DMS114 treated with DMSO at 0.1 percent for 48 hours (cell line): ENCODE results near the gene SBF2.

Experiments used
- DNase-seq: peaks from one replicate; lab custom pipeline; 2025; ENCODE audit not compliant: unreplicated experiment; lab: John Stamatoyannopoulos, UW

The SBF2 gene

DNA sequence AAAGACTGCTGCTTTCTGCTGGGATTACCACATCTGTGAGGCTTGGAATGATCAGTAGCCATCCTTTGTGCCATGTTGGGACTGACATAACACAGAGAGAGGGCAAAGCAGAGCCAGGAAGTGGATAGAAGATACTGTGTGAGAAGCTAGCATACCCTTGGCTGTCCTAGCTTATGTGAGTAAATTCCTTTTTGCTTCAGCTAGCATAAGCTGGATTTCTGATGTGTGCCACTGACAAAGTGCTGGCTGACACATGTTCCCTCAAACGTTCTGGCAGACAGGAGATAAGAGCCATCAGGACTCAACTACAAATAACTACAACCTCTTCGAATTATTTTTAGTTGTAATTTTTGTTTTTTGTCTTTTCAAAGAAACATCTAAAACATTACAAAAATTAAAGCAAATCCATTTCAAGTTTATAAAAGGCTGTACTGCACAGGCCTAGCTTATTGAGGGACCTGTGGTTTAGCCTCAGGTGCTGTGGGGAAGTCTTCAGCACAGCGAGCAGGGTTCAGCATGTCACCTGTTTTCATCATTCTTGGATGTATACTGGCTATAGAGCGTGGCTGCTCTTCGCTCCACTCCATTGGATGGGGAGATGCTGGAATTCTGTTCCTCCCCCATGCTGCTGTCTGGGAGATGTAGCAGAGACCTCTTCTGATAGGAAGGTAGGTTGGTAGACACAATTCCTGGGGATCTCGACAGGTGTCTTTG, 509.3 kb downstream of the SBF2 start:
- DNase-seq = no peak

- no peak for DNase-seq
Measured at GRCh38 chr11:9783986-9784385, 510.0 kb downstream of the SBF2 start.

DNA sequence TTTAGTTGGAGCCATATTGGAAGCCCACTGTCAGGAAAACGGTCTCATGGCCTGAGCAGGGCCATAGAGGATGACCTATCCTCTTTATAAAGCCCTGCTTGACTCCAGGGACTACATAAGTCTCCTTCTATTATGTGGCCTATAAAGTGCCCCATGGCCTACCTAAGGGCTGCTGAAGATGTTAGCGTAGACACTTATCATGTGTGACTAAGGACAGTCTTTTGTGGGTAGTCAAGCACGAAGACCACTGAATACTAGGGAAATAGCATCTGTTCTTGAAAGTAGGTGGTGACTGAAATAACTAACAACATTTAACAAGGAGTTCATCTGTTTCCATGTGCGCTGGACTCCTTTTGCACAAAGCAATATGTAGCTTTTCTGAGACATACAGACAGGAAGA, 513.1 kb downstream of the SBF2 start:
- no peak for DNase-seq

DNA sequence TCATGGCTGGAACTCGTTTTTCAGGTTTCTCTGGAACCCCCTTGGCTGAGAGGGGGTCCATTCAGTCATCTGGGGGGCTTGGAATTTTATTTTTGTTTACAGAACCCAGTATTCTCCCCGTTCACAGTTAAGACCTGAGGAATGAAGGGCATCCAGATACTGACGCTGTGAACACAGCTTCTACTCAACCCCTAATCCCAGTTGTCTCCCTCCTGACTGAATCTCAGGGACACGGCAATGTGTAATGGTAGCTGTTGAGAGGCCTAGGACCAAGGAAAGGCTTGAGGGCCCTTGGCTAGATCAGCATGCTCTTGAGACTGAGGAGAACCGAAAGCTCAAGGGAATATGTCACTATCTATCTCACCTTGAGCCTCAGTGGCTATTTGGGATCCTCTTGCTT, 516.5 kb downstream of the SBF2 start:
- no peak for DNase-seq

DNA sequence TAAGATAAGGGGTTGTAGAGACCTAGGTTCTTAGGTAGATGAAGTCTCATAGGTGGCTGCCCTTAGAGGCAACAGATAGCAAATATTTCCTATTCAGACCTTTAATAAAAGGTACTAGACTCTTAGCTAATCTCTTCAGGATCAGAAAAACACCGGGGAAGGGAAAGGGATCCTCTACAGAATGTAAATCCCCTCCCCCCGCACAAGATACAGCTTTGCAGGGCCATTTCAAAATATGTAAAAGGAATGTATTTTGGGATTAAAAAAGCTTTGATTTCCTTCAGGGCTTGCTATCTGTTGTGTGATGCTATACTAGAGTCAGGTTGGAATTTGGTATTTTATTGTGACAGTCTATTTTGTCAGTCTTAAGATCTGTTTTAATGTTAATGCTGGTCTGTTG, 517.0 kb downstream of the SBF2 start:
- DNase-seq = no peak

GRCh38 chr11:9776203-9776602, 517.8 kb downstream of the SBF2 start:
- DNase-seq = no peak

DNA sequence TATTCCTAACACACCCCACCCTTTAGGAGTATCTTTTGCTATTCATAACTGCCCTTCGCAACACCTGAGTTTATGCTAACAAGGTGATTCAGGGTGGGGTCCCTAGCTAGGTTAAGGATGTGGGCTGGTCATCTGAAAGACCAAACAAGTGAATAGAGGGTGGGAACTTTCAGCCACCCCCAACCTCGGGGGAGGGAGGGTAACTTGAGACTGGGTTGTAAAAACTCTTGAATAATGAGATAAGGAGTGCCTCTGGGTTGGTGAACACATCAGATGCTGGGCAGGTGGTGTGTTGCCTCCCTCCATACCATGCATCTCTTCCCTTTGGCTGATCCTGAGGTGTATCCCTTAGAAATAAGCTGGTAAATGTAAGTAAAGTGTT, 518.6 kb downstream of the SBF2 start:
- no peak for DNase-seq

- DNase-seq = no peak
Measured at GRCh38 chr11:9774591-9775397, 519.2 kb downstream of the SBF2 start.

DNA sequence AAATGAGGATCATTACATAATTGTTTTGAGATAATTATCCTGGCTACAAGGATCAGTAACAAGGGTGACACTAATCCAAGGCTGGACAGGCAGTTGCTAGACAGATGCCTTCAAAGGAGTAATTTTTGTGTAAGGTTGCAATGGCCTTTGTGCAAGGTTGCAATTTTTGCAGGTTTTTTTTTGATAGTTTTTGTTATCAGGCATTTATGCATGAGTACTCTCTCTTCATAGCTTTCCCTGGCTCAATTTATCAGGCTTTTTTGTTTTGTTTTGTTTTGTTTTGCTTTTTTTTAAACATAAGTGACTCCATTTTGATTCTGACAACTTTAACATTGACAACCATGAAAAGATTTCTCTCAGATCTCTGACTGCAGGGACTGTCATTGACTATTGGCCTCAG, 519.9 kb downstream of the SBF2 start:
- no peak for DNase-seq

- no peak for DNase-seq
Measured at GRCh38 chr11:9773524-9773923, 520.5 kb downstream of the SBF2 start.

DNA sequence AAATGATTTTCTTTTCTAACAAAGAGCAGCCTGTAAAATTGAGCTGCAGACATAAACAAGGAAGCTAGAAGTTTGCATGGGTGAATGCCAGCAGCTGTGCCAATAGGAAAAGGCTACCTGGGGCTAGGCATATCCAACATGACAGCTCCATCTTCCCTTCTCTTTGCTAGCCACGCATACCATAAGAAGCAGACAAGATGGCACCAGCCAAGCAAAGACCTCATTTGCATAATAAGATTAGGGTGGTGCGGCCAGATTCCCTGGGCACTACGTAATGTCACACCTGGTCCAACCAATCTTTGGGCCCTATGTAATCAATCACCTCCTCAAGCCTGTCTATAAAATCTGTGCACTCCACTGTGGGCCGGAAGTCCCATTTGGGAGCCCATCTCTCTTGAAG, 521.8 kb downstream of the SBF2 start:
- DNase-seq = no peak

- DNase-seq = no peak
Measured at GRCh38 chr11:9771071-9771511, 522.9 kb downstream of the SBF2 start.

- no peak for DNase-seq
Measured at GRCh38 chr11:9769621-9770020, 524.4 kb downstream of the SBF2 start.

- DNase-seq = no peak
Measured at GRCh38 chr11:9765320-9766101, 528.5 kb downstream of the SBF2 start.

DNA sequence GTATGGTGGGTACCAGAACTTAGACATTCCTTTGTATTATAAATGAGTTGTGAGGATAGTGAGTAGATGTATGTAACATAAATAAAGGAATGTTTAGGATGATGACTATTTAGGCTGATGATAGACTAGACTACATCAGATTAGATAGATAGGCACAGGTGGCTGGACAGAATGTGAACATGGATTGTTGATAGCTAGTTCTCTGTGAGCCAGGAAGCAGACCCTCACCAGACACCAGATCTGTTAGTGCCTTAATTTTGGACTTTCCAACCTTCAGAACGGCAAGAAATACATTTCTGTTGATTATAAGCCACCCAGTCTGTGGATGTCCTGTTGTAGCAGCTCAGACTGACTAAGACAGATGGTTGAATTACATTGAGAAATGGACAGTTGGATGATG, 530.7 kb downstream of the SBF2 start:
- DNase-seq = no peak

- DNase-seq = no peak
Measured at GRCh38 chr11:9762531-9762930, 531.5 kb downstream of the SBF2 start.

GRCh38 chr11:9761441-9761945, 532.5 kb downstream of the SBF2 start:
- no peak for DNase-seq

DNA sequence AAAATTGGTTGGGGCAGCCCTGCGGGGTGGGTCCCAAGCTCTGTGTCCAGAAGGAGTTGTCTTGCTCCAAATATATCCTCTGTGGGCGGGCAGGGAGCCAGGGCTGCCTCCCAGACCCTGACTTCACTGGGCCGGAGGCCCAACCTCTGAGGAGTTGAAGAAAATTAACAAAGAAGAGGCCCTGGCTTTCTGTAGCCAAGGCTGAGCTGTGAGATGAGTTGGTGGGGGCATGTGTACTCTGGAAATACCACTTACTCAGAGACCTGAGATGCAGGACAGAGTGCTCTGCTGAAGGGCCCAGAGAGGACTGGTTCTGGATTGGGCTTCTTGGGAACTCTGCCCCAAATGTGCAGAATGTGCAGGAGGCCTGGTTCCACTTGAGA, 533.8 kb downstream of the SBF2 start:
- DNase-seq = no peak

DNA sequence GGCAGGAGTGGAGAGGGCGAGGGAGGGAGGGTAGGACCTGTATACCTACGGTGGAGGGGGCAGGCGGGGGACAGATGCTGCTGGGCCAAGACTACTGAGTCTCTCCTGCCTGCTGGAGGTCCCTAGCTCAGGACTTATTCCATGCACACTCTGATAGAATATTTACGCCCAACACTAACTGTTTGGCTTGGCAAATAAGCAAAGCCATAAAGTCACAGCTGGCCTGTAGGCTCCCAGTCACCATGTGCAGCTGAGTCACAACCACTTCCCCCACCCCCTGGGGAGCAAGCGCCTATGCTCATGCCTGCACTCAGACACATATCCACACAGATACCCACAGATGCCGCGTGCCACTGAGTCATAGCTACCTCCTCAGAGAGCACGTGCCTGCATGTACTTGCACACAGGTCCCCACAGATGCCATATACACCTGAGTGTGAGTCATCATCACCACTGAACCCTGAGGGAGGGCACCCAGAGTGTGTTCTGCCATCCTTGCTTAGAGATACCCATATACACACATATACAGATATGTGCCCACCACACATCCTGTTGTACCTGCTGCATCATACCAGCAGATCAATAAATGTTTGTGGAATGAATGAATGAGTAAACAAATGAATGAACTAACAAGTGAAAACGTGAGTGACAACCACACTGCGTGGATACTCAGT, 534.4 kb downstream of the SBF2 start:
- DNase-seq = no peak

- DNase-seq = no peak
Measured at GRCh38 chr11:9758637-9759518, 535.1 kb downstream of the SBF2 start.
